NCI-H2171 treated with DMSO at 0.1 percent for 48 hours (cell line): Measurements from ENCODE around the gene MRPS15.
"Not testable (repeated sequence)": the region's sequence is repeated elsewhere in the genome, so short reads cannot be mapped to it uniquely, and the experiment has no call there.

Experiments used
- DNase-seq: peaks from one replicate; lab custom pipeline; 2025; lab: John Stamatoyannopoulos, UW

The MRPS15 gene

GRCh38 chr1:36463803-36464604 lies at the start of gene MRPS15:
MRPS15 (minus strand) TSS chr1:36464384; CDS start chr1:36464275, 109 bp downstream.
- DNase-seq = peak; percentile 97

- DNase-seq = no peak
Measured at GRCh38 chr1:36512842-36513241, 48.7 kb upstream of the MRPS15 start.

- no peak for DNase-seq
Measured at GRCh38 chr1:36511804-36512798, 47.9 kb upstream of the MRPS15 start.

- DNase-seq = not testable (repeated sequence)
Measured at GRCh38 chr1:36511220-36511619, 47.0 kb upstream of the MRPS15 start.

GRCh38 chr1:36510418-36510817 lies 46.2 kb upstream of the MRPS15 start:
- DNase-seq = no peak

GRCh38 chr1:36508257-36508656 lies 44.1 kb upstream of the MRPS15 start:
- no peak for DNase-seq

- DNase-seq = no peak
Measured at GRCh38 chr1:36506276-36506920, 42.2 kb upstream of the MRPS15 start.

GRCh38 chr1:36503733-36504132 lies 39.5 kb upstream of the MRPS15 start:
- no peak for DNase-seq

- DNase-seq = no peak
Measured at GRCh38 chr1:36503159-36503558, 39.0 kb upstream of the MRPS15 start.

GRCh38 chr1:36502616-36503015 lies 38.4 kb upstream of the MRPS15 start:
- DNase-seq = no peak

GRCh38 chr1:36501911-36502310 lies 37.7 kb upstream of the MRPS15 start:
- not testable (repeated sequence) for DNase-seq

- no peak for DNase-seq
Measured at GRCh38 chr1:36497207-36497606, 33.0 kb upstream of the MRPS15 start.

GRCh38 chr1:36494971-36495370 lies 30.8 kb upstream of the MRPS15 start:
- DNase-seq = no peak

GRCh38 chr1:36493524-36493923 lies 29.3 kb upstream of the MRPS15 start:
- no peak for DNase-seq

- no peak for DNase-seq
Measured at GRCh38 chr1:36492491-36492890, 28.3 kb upstream of the MRPS15 start.

GRCh38 chr1:36489258-36490051 lies 25.3 kb upstream of the MRPS15 start:
- not testable (repeated sequence) for DNase-seq

- no peak for DNase-seq
Measured at GRCh38 chr1:36487906-36488305, 23.7 kb upstream of the MRPS15 start.

GRCh38 chr1:36487336-36487725 lies 23.1 kb upstream of the MRPS15 start:
- DNase-seq = not testable (repeated sequence)

- DNase-seq = no peak
Measured at GRCh38 chr1:36486439-36487335, 22.5 kb upstream of the MRPS15 start.

GRCh38 chr1:36486093-36486438 lies 21.9 kb upstream of the MRPS15 start:
- no peak for DNase-seq
